Natural killer cell (primary cell): ENCODE measurements around the gene MARK2. TPM values are rescaled to one million over a fixed set of nuclear protein-coding genes. Genes with fewer than 3 reads are reported as not detected.
A peak's percentile ranks its signal among the peaks of the same experiment; 100 is the strongest.

Experiments
- ATAC-seq, 3 donors: fragments of 150-1000 bp in 2 of 3; fragments of 200-7000 bp in 1 of 3; cut with Tn5 transposase; 1 replicate in 1 of 3; 2 replicates in 2 of 3; pipeline ENCODE4 v1.10.0; 2021; ENCODE audit warnings: mild to moderate bottlenecking in 2 of 3, moderate library complexity in 2 of 3
- DNase-seq, 2 donors: peaks; one replicate each; pipeline versions ENCODE4 v3.0.0 to v3.0.0-alpha.2; 2013 to 2021; ENCODE audit warnings: mixed read lengths in 1 of 2
- H3K27ac ChIP-seq: one replicate; pipeline ENCODE4 v1.5.1; 2013; ENCODE audit warnings: mild to moderate bottlenecking, low read length
- H3K27me3 ChIP-seq: one replicate; pipeline ENCODE4 v1.6.1; 2013; ENCODE audit warnings: low read length; ENCODE audit not compliant: control insufficient read depth, insufficient read depth
- H3K36me3 ChIP-seq: one replicate; pipeline ENCODE4 v1.6.1; 2013; ENCODE audit warnings: low read length; ENCODE audit not compliant: control insufficient read depth, insufficient read depth
- H3K4me1 ChIP-seq: one replicate; pipeline ENCODE4 v1.6.1; 2013; ENCODE audit warnings: low read length; ENCODE audit not compliant: control insufficient read depth, insufficient read depth
- H3K4me3 ChIP-seq: one replicate; pipeline ENCODE4 v1.5.1; 2013; ENCODE audit warnings: low read length
- H3K9me3 ChIP-seq: one replicate; pipeline ENCODE4 v1.6.1; 2013; ENCODE audit warnings: low read length; ENCODE audit not compliant: control insufficient read depth, insufficient read depth
- H3K27ac Mint-ChIP-seq, 2 donors: one replicate each; pipeline ENCODE4 v1.8.0; 2022; ENCODE audit warnings: mild to moderate bottlenecking in 2 of 2, mixed read lengths in 2 of 2, moderate library complexity in 1 of 2
- H3K27me3 Mint-ChIP-seq, 2 donors: one replicate each; pipeline ENCODE4 v1.8.0; 2022; ENCODE audit warnings: low read depth in 2 of 2, mixed read lengths in 2 of 2
- H3K36me3 Mint-ChIP-seq: one replicate; pipeline ENCODE4 v1.8.0; 2022; ENCODE audit warnings: mixed read lengths
- H3K4me1 Mint-ChIP-seq, 2 donors: one replicate each; pipeline ENCODE4 v1.8.0; 2022; ENCODE audit warnings: mixed read lengths in 2 of 2
- H3K4me3 Mint-ChIP-seq: one replicate; pipeline ENCODE4 v1.8.0; 2022; ENCODE audit warnings: mild to moderate bottlenecking, moderate library complexity, mixed read lengths
- H3K9me3 Mint-ChIP-seq, 2 donors: one replicate each; pipeline ENCODE4 v1.8.0; 2022; ENCODE audit warnings: mixed read lengths in 2 of 2
- CTCF ChIP-seq: fragments of 200-600 bp; IDR thresholded peaks from one replicate; pipeline ENCODE4 v1.8.0; 2022; ENCODE audit warnings: antibody characterized with exemption
- WGBS: methylation state at CpG from one replicate; pipeline ENCODE4 v1.1.7; 2013; ENCODE audit warnings: missing lambda C conversion rate; ENCODE audit not compliant: insufficient coverage; 5-methylcytosine and 5-hydroxymethylcytosine counted together
- intact Hi-C: fragments of 100-400 bp; cut with micrococcal nuclease; formaldehyde crosslinking; loops from one replicate; pipeline ENCODE4 v1.14.2; 2022
- total RNA-seq, 4 donors: library from RNA; stranded (reverse); fragments of 120-200 nt in 1 of 4; gene quantifications; one replicate each; pipeline versions ENCODE4 v1.2.3 to v1.2.4, GENCODE V29; 2013 to 2022

Gene MARK2
- total RNA-seq, 3 donors from 2014 or later (not counting 1 experiment from before 2014, with no cell fraction given) = 63.8 to 88.4 (median 80.2) TPM

- Mint-ChIP-seq H3K27me3 (no peaks in the 10 kb centered on the region), H3K36me3 (no peaks in the 10 kb centered on the region)
These were observed 65.0 kb downstream of the MARK2 start for GRCh38 chr11:63903884-63904283.

GRCh38 chr11:63904743-63905142 is 65.8 kb downstream of the MARK2 start:
- Histone ChIP-seq H3K36me3 (peaks cover 89% of the 10 kb centered on the region), H3K27me3 (no peaks in the 10 kb centered on the region), H3K27ac (no peak overlapping the region), H3K4me1 (no peaks in the 10 kb centered on the region), H3K4me3 (no peak overlapping the region), H3K9me3 (no peaks in the 10 kb centered on the region)
- no peaks in the 10 kb centered on the region for H3K27me3 Mint-ChIP-seq
- intact Hi-C loops = no loop called here
- H3K36me3 Mint-ChIP-seq = no peaks in the 10 kb centered on the region
- no peak for DNase-seq
- H3K27ac Mint-ChIP-seq = peak overlapping the region in 1 of 2 donors; percentile 31
- no peak overlapping the region for H3K4me3 Mint-ChIP-seq
- no peaks in the 10 kb centered on the region for H3K9me3 Mint-ChIP-seq
- WGBS = 95% methylated on average over 13 of the region's 13 CpGs
- TF ChIP-seq CTCF = no peak
- peaks cover 6 to 14% of the 10 kb centered on the region in 2 donors for H3K4me1 Mint-ChIP-seq
- no peak for ATAC-seq

More at GRCh38 chr11:63903884-63904283, 65.0 kb downstream of the MARK2 start:
- no peak overlapping the region for H3K27ac ChIP-seq
- no peaks in the 10 kb centered on the region for H3K4me1 ChIP-seq
- no peak overlapping the region for H3K4me3 ChIP-seq
- peak overlapping the region in 1 of 2 donors; percentile 31 for H3K27ac Mint-ChIP-seq
- H3K4me1 Mint-ChIP-seq = peaks cover 6 to 14% of the 10 kb centered on the region in 2 donors
- peaks cover 93% of the 10 kb centered on the region for H3K36me3 ChIP-seq
- TF ChIP-seq CTCF = no peak
- no peaks in the 10 kb centered on the region for H3K9me3 Mint-ChIP-seq
- WGBS = 95% methylated on average over 14 of the region's 14 CpGs
- no peaks in the 10 kb centered on the region for H3K27me3 ChIP-seq
- DNase-seq (no peak), ATAC-seq (no peak)
- no peak overlapping the region for H3K4me3 Mint-ChIP-seq
- intact Hi-C loops = no loop called here
- H3K9me3 ChIP-seq = no peaks in the 10 kb centered on the region

GRCh38 chr11:63905179-63905578 is 66.3 kb downstream of the MARK2 start:
- H3K27me3 Mint-ChIP-seq = no peaks in the 10 kb centered on the region
- no peaks in the 10 kb centered on the region for H3K4me1 ChIP-seq
- intact Hi-C loops = no loop called here
- H3K4me3 ChIP-seq = no peak overlapping the region
- no peak for TF ChIP-seq CTCF
- no peaks in the 10 kb centered on the region for H3K9me3 ChIP-seq
- no peak overlapping the region for H3K27ac ChIP-seq
- peaks cover 85% of the 10 kb centered on the region for H3K36me3 ChIP-seq
- no peak overlapping the region for H3K4me3 Mint-ChIP-seq
- no peak for DNase-seq
- ATAC-seq = no peak
- H3K27ac Mint-ChIP-seq = peak overlapping the region in 1 of 2 donors; percentile 31
- no peaks in the 10 kb centered on the region for H3K36me3 Mint-ChIP-seq
- no peaks in the 10 kb centered on the region for H3K27me3 ChIP-seq
- 93% methylated on average over 6 of the region's 6 CpGs for WGBS
- H3K4me1 Mint-ChIP-seq = peaks cover 6 to 14% of the 10 kb centered on the region in 2 donors
- no peaks in the 10 kb centered on the region for H3K9me3 Mint-ChIP-seq

- Mint-ChIP-seq H3K4me1 (peaks cover 6 to 14% of the 10 kb centered on the region in 2 donors), H3K27ac (no peak overlapping the region), H3K9me3 (no peaks in the 10 kb centered on the region), H3K27me3 (no peaks in the 10 kb centered on the region), H3K36me3 (no peaks in the 10 kb centered on the region), H3K4me3 (no peak overlapping the region)
- Histone ChIP-seq H3K9me3 (no peaks in the 10 kb centered on the region), H3K27ac (no peak overlapping the region), H3K4me1 (no peaks in the 10 kb centered on the region), H3K4me3 (no peak overlapping the region), H3K36me3 (peaks cover 79% of the 10 kb centered on the region), H3K27me3 (no peaks in the 10 kb centered on the region)
- WGBS = 97% methylated on average over 2 of the region's 4 CpGs
- TF ChIP-seq CTCF = no peak
- intact Hi-C loops = loop anchor here (1.0 kb wide), 1 partner anchor 69 kb away; no protein-coding TSS in a partner anchor
- no peak for ATAC-seq
- no peak for DNase-seq
These were observed 67.2 kb downstream of the MARK2 start for GRCh38 chr11:63906087-63906486.
